ENCODE results near the gene TERT. TPM values are rescaled to one million over a fixed set of nuclear protein-coding genes. Genes with fewer than 3 reads are reported as not detected.

Gene TERT
- total and polyA plus RNA-seq, 2 experiments from 2014 or later, result not detected

GRCh38 chr5:1243487-1244130 lies 51.3 kb downstream of the TERT start:
- Histone ChIP-seq H4K20me1 (ENCODE audit: insufficient read depth) (no peaks in the 10 kb centered on the region), H3F3A (ENCODE audit: insufficient read depth) (no peaks in the 10 kb centered on the region), H2AFZ (no peak overlapping the region), H3K9ac (no peak overlapping the region), H3K9me2 (ENCODE audit: insufficient read depth) (no peaks in the 10 kb centered on the region), H3K27ac (no peak overlapping the region), H3K4me1 (ENCODE audit: insufficient read depth) (no peaks in the 10 kb centered on the region), H3K4me2 (ENCODE audit: unreplicated experiment) (no peak overlapping the region), H3K4me3 (no peak overlapping the region), H3K79me2 (ENCODE audit: insufficient read depth) (no peaks in the 10 kb centered on the region), H3K9me3 (ENCODE audit: low read depth) (no peaks in the 10 kb centered on the region), H3K36me3 (ENCODE audit: low read depth) (no peaks in the 10 kb centered on the region), H3K27me3 (replicated peaks; ENCODE audit: insufficient read depth) (no peaks in the 10 kb centered on the region)
- in situ Hi-C loops (cut with MboI), result no loop called here
- DNase-seq, result no peak
- 25 to 28% methylated on average over 31 to 32 of the region's 33 CpGs for WGBS, 2 experiments (ENCODE audit: low coverage in 1 of 2, low lambda C conversion rate in 2 of 2, missing lambda C conversion rate in 2 of 2)
- TF ChIP-seq EZH2 (IDR thresholded peaks at IDR 0.05; ENCODE audit: insufficient read depth, poor library complexity, severe bottlenecking) (no peak), EZH2phosphoT487 (IDR thresholded peaks at IDR 0.05; ENCODE audit: insufficient read depth, low read depth) (no peak)

DNA sequence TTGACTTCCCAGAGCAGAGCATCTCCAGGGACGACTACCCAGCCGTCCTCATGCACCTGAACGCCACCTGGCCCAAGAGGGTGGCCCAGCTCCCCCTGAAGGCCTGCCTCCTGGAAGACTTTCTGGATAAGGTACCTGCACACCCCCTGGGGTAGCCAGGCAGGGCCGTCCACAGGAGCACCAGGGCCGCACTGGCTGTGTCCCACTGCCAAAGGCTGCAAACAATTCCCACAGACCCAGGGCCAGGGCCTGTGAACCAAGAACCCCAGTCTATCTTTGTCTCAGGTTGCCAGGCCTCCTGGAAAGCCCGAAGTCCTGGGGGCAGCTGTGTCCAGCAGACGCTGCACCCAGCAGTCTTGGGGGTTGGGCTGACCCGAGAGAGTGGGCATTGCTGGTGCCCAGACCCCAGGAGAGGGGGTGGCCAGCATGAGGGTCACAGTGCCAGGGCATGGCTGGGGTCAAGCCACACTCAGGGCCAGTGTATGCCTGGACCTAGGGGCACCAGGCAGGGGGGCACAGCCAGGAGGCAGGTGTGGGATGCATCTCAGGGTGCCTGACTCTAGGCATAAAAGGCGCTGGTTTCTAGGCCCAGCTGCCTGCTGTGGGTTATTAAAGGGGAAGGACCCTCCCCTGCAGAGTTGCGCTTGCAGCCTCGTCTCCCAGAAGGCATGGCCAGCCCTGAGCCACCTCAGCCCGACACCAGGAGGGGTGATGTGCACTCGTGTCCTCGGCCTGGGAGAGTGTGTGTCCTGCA lies 52.0 kb downstream of the TERT start:
- Histone ChIP-seq H4K20me1 (ENCODE audit: insufficient read depth) (no peaks in the 10 kb centered on the region), H3K79me2 (ENCODE audit: insufficient read depth) (no peaks in the 10 kb centered on the region), H3K9me3 (ENCODE audit: low read depth) (no peaks in the 10 kb centered on the region), H3K27ac (no peak overlapping the region), H3F3A (ENCODE audit: insufficient read depth) (no peaks in the 10 kb centered on the region), H3K4me3 (no peak overlapping the region), H3K9ac (no peak overlapping the region), H3K4me1 (ENCODE audit: insufficient read depth) (no peaks in the 10 kb centered on the region), H3K27me3 (replicated peaks; ENCODE audit: insufficient read depth) (no peaks in the 10 kb centered on the region), H3K36me3 (ENCODE audit: low read depth) (no peaks in the 10 kb centered on the region), H3K4me2 (ENCODE audit: unreplicated experiment) (no peak overlapping the region), H2AFZ (no peak overlapping the region), H3K9me2 (ENCODE audit: insufficient read depth) (no peaks in the 10 kb centered on the region)
- in situ Hi-C loops (cut with MboI), result no loop called here
- DNase-seq, result no peak
- 31 to 38% methylated on average over 14 of the region's 14 CpGs for WGBS, 2 experiments (ENCODE audit: low coverage in 1 of 2, low lambda C conversion rate in 2 of 2, missing lambda C conversion rate in 2 of 2)
- TF ChIP-seq EZH2phosphoT487 (IDR thresholded peaks at IDR 0.05; ENCODE audit: insufficient read depth, low read depth), result no peak
- TF ChIP-seq EZH2 (IDR thresholded peaks at IDR 0.05; ENCODE audit: insufficient read depth, poor library complexity, severe bottlenecking), result no peak

- H2AFZ ChIP-seq, result no peak overlapping the region
- no peaks in the 10 kb centered on the region for H3K79me2 ChIP-seq (ENCODE audit: insufficient read depth)
- in situ Hi-C loops (cut with MboI), result no loop called here
- H3K4me2 ChIP-seq (ENCODE audit: unreplicated experiment), result no peak overlapping the region
- H3K9me3 ChIP-seq (ENCODE audit: low read depth), result no peaks in the 10 kb centered on the region
- no peaks in the 10 kb centered on the region for H4K20me1 ChIP-seq (ENCODE audit: insufficient read depth)
- no peaks in the 10 kb centered on the region for H3K27me3 ChIP-seq (replicated peaks; ENCODE audit: insufficient read depth)
- H3K9me2 ChIP-seq (ENCODE audit: insufficient read depth), result no peaks in the 10 kb centered on the region
- no peaks in the 10 kb centered on the region for H3F3A ChIP-seq (ENCODE audit: insufficient read depth)
- no peaks in the 10 kb centered on the region for H3K4me1 ChIP-seq (ENCODE audit: insufficient read depth)
- no peaks in the 10 kb centered on the region for H3K36me3 ChIP-seq (ENCODE audit: low read depth)
- no peak overlapping the region for H3K4me3 ChIP-seq
- TF ChIP-seq EZH2phosphoT487 (IDR thresholded peaks at IDR 0.05; ENCODE audit: insufficient read depth, low read depth) (no peak), EZH2 (IDR thresholded peaks at IDR 0.05; ENCODE audit: insufficient read depth, poor library complexity, severe bottlenecking) (no peak)
- no peak overlapping the region for H3K27ac ChIP-seq
- WGBS, 2 experiments (ENCODE audit: low coverage in 1 of 2, low lambda C conversion rate in 2 of 2, missing lambda C conversion rate in 2 of 2), result 60 to 63% methylated on average over 22 of the region's 22 CpGs
- DNase-seq, result no peak
- H3K9ac ChIP-seq, result no peak overlapping the region
These were observed 53.3 kb downstream of the TERT start for GRCh38 chr5:1241509-1242080.

- no peak overlapping the region for H2AFZ ChIP-seq
- WGBS, 2 experiments (ENCODE audit: low coverage in 1 of 2, low lambda C conversion rate in 2 of 2, missing lambda C conversion rate in 2 of 2), result 62 to 65% methylated on average over 28 to 29 of the region's 29 CpGs
- H3K4me3 ChIP-seq, result no peak overlapping the region
- no peaks in the 10 kb centered on the region for H3K9me2 ChIP-seq (ENCODE audit: insufficient read depth)
- H3K4me2 ChIP-seq (ENCODE audit: unreplicated experiment), result no peak overlapping the region
- TF ChIP-seq EZH2phosphoT487 (IDR thresholded peaks at IDR 0.05; ENCODE audit: insufficient read depth, low read depth) (no peak), EZH2 (IDR thresholded peaks at IDR 0.05; ENCODE audit: insufficient read depth, poor library complexity, severe bottlenecking) (no peak)
- no peak for DNase-seq
- in situ Hi-C loops (cut with MboI), result no loop called here
- H3K27ac ChIP-seq, result no peak overlapping the region
- no peaks in the 10 kb centered on the region for H3K27me3 ChIP-seq (replicated peaks; ENCODE audit: insufficient read depth)
- no peaks in the 10 kb centered on the region for H3K4me1 ChIP-seq (ENCODE audit: insufficient read depth)
- no peak overlapping the region for H3K9ac ChIP-seq
- no peaks in the 10 kb centered on the region for H3F3A ChIP-seq (ENCODE audit: insufficient read depth)
- H4K20me1 ChIP-seq (ENCODE audit: insufficient read depth), result no peaks in the 10 kb centered on the region
- no peaks in the 10 kb centered on the region for H3K9me3 ChIP-seq (ENCODE audit: low read depth)
- no peaks in the 10 kb centered on the region for H3K36me3 ChIP-seq (ENCODE audit: low read depth)
- no peaks in the 10 kb centered on the region for H3K79me2 ChIP-seq (ENCODE audit: insufficient read depth)
These were observed 54.2 kb downstream of the TERT start for GRCh38 chr5:1240496-1241260.
